Mammary epithelial cell (primary cell): Measurements from ENCODE around the gene NDUFB6.

ENCODE experiments used
- EZH2 ChIP-seq: IDR thresholded peaks from 2 replicates; pipeline ENCODE4 v1.6.1; 2012; ENCODE audit warnings: low read length, inconsistent platforms, borderline replicate concordance
- TF ChIP-seq, protein P1 (sequence below), 2 donors: IDR thresholded peaks in 1 of 2; conservative IDR thresholded peaks in 1 of 2; 2 replicates each; pipeline ENCODE4 v1.5.1; 2011 to 2012; ENCODE audit warnings: inconsistent platforms in 2 of 2, low read length in 2 of 2, mild to moderate bottlenecking in 2 of 2, control low read depth in 1 of 2, low read depth in 1 of 2; ENCODE audit not compliant: insufficient read depth in 1 of 2; ENCODE audit errors: extremely low read depth in 1 of 2

DNA sequence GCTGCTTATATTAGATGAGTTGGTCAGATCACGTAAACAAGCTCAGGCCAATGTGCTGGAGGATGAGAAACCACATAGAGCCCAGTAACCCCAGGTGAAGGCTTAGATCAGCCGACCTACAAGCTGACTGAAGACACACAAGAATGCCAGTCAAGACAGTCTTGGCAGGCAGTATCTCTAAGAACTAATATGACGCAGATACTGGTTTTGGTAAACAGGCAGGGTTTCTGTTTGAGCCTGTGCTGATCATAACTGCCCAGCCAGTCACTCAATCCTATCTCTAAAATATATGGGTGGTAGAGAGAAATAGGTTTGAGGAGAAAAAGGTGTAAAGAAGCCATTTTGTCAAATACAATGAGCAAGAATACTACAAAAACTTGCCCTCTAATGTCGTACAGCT lies 39.1 kb downstream of the NDUFB6 start:
- TF ChIP-seq, protein P1, sequence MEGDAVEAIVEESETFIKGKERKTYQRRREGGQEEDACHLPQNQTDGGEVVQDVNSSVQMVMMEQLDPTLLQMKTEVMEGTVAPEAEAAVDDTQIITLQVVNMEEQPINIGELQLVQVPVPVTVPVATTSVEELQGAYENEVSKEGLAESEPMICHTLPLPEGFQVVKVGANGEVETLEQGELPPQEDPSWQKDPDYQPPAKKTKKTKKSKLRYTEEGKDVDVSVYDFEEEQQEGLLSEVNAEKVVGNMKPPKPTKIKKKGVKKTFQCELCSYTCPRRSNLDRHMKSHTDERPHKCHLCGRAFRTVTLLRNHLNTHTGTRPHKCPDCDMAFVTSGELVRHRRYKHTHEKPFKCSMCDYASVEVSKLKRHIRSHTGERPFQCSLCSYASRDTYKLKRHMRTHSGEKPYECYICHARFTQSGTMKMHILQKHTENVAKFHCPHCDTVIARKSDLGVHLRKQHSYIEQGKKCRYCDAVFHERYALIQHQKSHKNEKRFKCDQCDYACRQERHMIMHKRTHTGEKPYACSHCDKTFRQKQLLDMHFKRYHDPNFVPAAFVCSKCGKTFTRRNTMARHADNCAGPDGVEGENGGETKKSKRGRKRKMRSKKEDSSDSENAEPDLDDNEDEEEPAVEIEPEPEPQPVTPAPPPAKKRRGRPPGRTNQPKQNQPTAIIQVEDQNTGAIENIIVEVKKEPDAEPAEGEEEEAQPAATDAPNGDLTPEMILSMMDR (conservative IDR thresholded peaks at IDR 0.05 in 1 of 2, IDR thresholded peaks at IDR 0.05 in 1 of 2; ENCODE audit: extremely low read depth in 1 of 2, insufficient read depth in 1 of 2, low read depth in 1 of 2, low read length in 2 of 2): no peak
- no peak for TF ChIP-seq EZH2
